ENCODE measurements around the gene HNRNPAB. TPM values are rescaled to one million over a fixed set of nuclear protein-coding genes. Genes with fewer than 3 reads are reported as not detected.
"Not testable (repeated sequence)": the region's sequence is repeated elsewhere in the genome, so short reads cannot be mapped to it uniquely, and the experiment has no call there.

HNRNPAB gene
- total and polyA plus RNA-seq, 5 donors from 2014 or later = 63.1 to 79.5 (median 65.7) TPM

DNA sequence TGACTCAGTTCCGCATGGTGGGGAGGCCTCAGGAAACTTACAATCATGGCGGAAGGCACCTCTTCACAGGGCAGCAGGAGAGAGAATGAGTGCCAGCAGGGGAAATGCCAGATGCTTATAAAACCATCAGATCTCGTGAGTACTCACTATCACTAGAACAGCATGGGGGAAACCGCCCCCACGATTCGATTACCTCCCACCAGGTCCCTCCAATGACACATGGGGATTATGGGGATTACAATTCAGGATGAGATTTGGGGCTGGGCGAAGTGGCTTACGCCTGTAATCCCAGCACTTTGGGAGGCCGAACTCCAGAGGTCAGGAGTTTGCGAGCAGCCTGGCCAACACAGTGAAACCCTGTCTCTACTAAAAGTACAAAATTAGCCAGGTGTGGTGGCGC lies 6.2 kb upstream of the HNRNPAB start:
- not testable (repeated sequence) for H3K27ac Mint-ChIP-seq; H3K4me3 ChIP-seq (ENCODE audit: low read depth, low read length); ATAC-seq (ENCODE audit: low read depth in 2 of 2); H3K36me3 ChIP-seq (ENCODE audit: control insufficient read depth, insufficient read depth, low read length); H3K4me1 ChIP-seq (ENCODE audit: control insufficient read depth, insufficient read depth, low read length, poor library complexity, severe bottlenecking); H3K27me3 ChIP-seq (ENCODE audit: control insufficient read depth, insufficient read depth, low read length); H3K36me3 Mint-ChIP-seq; DNase-seq; H3K9me3 Mint-ChIP-seq; H3K27ac ChIP-seq (ENCODE audit: insufficient read depth, low read length, poor library complexity, severe bottlenecking); H3K4me1 Mint-ChIP-seq; H3K9me3 ChIP-seq (ENCODE audit: control insufficient read depth in 2 of 2, low read length in 2 of 2)
- Mint-ChIP-seq H3K4me3 (peak overlapping the region in 1 of 4 donors; percentile 74), H3K27me3 (peaks cover 15% of the 10 kb centered on the region)

DNA sequence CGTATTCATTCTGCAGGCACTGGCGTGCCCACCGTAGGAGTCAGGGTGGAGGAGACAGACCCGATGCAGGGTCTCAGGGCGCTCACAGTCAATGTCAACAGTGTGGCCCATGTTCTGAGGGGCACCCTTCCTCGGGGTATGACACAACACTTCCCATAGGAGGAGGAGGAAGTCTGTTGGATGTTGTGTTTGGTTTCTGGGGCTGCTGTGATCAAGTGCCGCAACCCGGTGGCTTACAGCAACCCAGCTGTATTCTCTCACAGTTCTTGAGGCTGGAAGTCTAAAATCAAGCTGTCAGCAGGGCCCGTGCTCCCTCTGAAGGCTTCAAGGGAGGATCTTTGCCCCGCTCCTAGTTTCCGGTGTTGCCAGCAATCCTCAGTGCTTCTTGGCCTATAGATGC lies 5.6 kb upstream of the HNRNPAB start:
- Mint-ChIP-seq H3K36me3 (no peaks in the 10 kb centered on the region), H3K4me1 (peaks cover 0 to 4% (median 1%) of the 10 kb centered on the region in 4 donors), H3K27me3 (peaks cover 10% of the 10 kb centered on the region), H3K9me3 (no peaks in the 10 kb centered on the region), H3K27ac (no peak overlapping the region), H3K4me3 (peak overlapping the region in 1 of 4 donors; percentile 41)
- H3K27ac ChIP-seq (ENCODE audit: insufficient read depth, low read length, poor library complexity, severe bottlenecking) = no peak overlapping the region
- no peaks in the 10 kb centered on the region for H3K9me3 ChIP-seq (ENCODE audit: control insufficient read depth in 2 of 2, low read length in 2 of 2)
- no peak overlapping the region for H3K4me3 ChIP-seq (ENCODE audit: low read depth, low read length)
- ATAC-seq (ENCODE audit: low read depth in 2 of 2) = no peak
- H3K27me3 ChIP-seq (ENCODE audit: control insufficient read depth, insufficient read depth, low read length) = peaks cover 3% of the 10 kb centered on the region
- no peak for DNase-seq
- no peaks in the 10 kb centered on the region for H3K36me3 ChIP-seq (ENCODE audit: control insufficient read depth, insufficient read depth, low read length)
- H3K4me1 ChIP-seq (ENCODE audit: control insufficient read depth, insufficient read depth, low read length, poor library complexity, severe bottlenecking) = peaks cover 1% of the 10 kb centered on the region

DNA sequence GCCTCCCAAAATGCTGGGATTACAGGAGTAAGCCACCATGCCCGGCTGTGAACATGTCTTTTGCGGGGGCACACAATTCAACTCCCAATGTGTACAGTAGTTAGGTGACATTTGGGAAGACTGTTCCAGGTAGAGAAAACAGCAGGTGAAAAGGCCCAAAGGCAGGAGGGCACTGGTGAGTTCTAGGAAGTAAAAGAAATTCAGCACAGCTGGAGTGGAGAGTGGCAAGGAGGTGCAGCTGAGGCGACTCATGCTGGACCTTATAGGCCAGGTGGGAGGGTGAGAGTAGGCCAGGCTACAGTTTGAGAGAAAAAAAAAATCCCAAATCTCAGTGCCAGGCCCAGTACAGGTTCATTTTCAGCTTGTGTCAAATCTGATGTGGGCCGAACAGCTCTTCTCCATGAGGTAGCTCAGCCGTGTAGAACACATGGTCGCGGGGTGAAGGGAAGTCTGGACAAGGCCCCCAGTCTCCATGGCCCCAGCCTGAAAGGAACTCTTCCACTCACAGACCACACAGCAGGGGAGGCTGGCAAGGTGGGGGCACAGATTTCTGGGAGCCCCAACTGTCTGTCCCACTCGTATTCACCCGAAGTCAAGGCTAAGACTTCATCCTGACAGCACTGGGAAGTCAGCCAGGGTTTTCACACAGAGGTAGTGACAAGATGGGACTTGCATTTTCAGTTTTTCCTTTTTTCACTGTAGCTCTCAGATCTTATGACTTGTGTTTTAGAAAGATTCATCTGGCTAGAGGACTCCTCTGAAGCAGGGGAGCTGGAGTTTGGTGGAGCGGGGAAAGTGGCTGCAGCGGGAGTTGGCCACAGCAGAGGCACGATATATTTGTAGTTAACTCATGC lies 4.5 kb upstream of the HNRNPAB start:
- DNase-seq = no peak

DNA sequence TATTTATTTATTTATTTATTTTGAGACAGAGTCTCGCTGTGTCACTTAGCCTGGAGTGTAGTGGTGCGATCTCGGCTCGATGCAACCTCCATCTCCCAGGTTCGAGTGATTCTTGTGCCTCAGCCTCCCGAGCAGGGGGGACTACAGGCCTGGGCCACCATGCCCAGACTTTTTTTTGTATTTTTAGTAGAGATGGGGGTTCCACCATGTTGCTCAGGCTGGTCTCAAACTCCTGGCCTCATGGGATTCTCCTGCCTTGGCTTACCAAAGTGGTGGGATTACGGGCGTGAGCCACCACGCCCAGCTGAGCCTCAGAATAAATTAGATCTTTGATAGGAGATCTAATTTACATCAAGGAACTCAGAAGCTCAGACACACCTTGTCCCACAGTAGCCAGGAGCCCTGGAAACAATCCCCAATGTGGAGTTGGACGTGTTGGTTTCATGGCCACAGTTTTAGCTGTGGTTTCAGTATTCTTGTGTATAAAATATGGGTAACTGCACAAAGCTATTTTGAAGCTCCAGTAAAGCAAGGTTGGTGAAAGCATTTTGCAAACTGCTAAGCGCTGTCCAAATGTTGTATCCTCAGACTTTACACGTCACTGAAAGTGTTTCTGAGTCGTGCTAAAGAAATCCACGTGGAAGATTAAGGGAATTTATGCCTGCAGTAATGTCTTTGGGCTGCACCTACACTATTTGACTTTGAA lies 3.0 kb upstream of the HNRNPAB start:
- ATAC-seq (ENCODE audit: low read depth in 2 of 2) = no peak
- H3K27ac ChIP-seq (ENCODE audit: insufficient read depth, low read length, poor library complexity, severe bottlenecking) = no peak overlapping the region
- H3K4me3 ChIP-seq (ENCODE audit: low read depth, low read length) = no peak overlapping the region
- no peak for DNase-seq
- Mint-ChIP-seq H3K4me3 (peak overlapping the region in 1 of 4 donors; percentile 85), H3K4me1 (peaks cover 5 to 15% (median 12%) of the 10 kb centered on the region in 4 donors), H3K27ac (no peak overlapping the region), H3K36me3 (peaks cover 10% of the 10 kb centered on the region), H3K27me3 (no peaks in the 10 kb centered on the region), H3K9me3 (peaks cover 0 to 2% (median 0%) of the 10 kb centered on the region in 7 donors)
- no peaks in the 10 kb centered on the region for H3K9me3 ChIP-seq (ENCODE audit: control insufficient read depth in 2 of 2, low read length in 2 of 2)
- H3K27me3 ChIP-seq (ENCODE audit: control insufficient read depth, insufficient read depth, low read length) = no peaks in the 10 kb centered on the region
- H3K36me3 ChIP-seq (ENCODE audit: control insufficient read depth, insufficient read depth, low read length) = peaks cover under 1% of the 10 kb centered on the region
- H3K4me1 ChIP-seq (ENCODE audit: control insufficient read depth, insufficient read depth, low read length, poor library complexity, severe bottlenecking) = peaks cover 15% of the 10 kb centered on the region

More for the DNA sequence above, 4.5 kb upstream of the HNRNPAB start:
- H3K9me3 ChIP-seq (ENCODE audit: control insufficient read depth in 2 of 2, low read length in 2 of 2) = no peaks in the 10 kb centered on the region
- H3K4me3 Mint-ChIP-seq = peak overlapping the region in 1 of 4 donors; percentile 85
- no peaks in the 10 kb centered on the region for H3K36me3 ChIP-seq (ENCODE audit: control insufficient read depth, insufficient read depth, low read length)
- H3K9me3 Mint-ChIP-seq = peaks cover 0 to 2% (median 0%) of the 10 kb centered on the region in 7 donors
- H3K36me3 Mint-ChIP-seq = peaks cover 3% of the 10 kb centered on the region
- no peak overlapping the region for H3K27ac Mint-ChIP-seq
- peaks cover 4% of the 10 kb centered on the region for H3K4me1 ChIP-seq (ENCODE audit: control insufficient read depth, insufficient read depth, low read length, poor library complexity, severe bottlenecking)
- H3K4me3 ChIP-seq (ENCODE audit: low read depth, low read length) = no peak overlapping the region
- no peak overlapping the region for H3K27ac ChIP-seq (ENCODE audit: insufficient read depth, low read length, poor library complexity, severe bottlenecking)
- H3K4me1 Mint-ChIP-seq = peaks cover 2 to 9% (median 4%) of the 10 kb centered on the region in 4 donors
- H3K27me3 Mint-ChIP-seq = no peaks in the 10 kb centered on the region
- no peak for ATAC-seq (ENCODE audit: low read depth in 2 of 2)
- H3K27me3 ChIP-seq (ENCODE audit: control insufficient read depth, insufficient read depth, low read length) = no peaks in the 10 kb centered on the region

GRCh38 chr5:178201927-178202235 lies 2.5 kb upstream of the HNRNPAB start:
- no peak for ATAC-seq (ENCODE audit: low read depth in 2 of 2)
- H3K9me3 Mint-ChIP-seq = peaks cover 0 to 2% (median 0%) of the 10 kb centered on the region in 7 donors
- H3K27me3 Mint-ChIP-seq = no peaks in the 10 kb centered on the region
- no peak overlapping the region for H3K27ac ChIP-seq (ENCODE audit: insufficient read depth, low read length, poor library complexity, severe bottlenecking)
- peak overlapping the region in 3 of 4 donors; percentile 55 to 85 (median 79) for H3K4me3 Mint-ChIP-seq
- H3K4me3 ChIP-seq (ENCODE audit: low read depth, low read length) = no peak overlapping the region
- H3K27ac Mint-ChIP-seq = no peak overlapping the region
- peaks cover 6% of the 10 kb centered on the region for H3K36me3 ChIP-seq (ENCODE audit: control insufficient read depth, insufficient read depth, low read length)
- no peaks in the 10 kb centered on the region for H3K27me3 ChIP-seq (ENCODE audit: control insufficient read depth, insufficient read depth, low read length)
- peaks cover 12% of the 10 kb centered on the region for H3K36me3 Mint-ChIP-seq
- H3K4me1 ChIP-seq (ENCODE audit: control insufficient read depth, insufficient read depth, low read length, poor library complexity, severe bottlenecking) = peaks cover 20% of the 10 kb centered on the region
- no peak for DNase-seq
- H3K4me1 Mint-ChIP-seq = peaks cover 5 to 20% (median 17%) of the 10 kb centered on the region in 4 donors
- H3K9me3 ChIP-seq (ENCODE audit: control insufficient read depth in 2 of 2, low read length in 2 of 2) = no peaks in the 10 kb centered on the region

DNA sequence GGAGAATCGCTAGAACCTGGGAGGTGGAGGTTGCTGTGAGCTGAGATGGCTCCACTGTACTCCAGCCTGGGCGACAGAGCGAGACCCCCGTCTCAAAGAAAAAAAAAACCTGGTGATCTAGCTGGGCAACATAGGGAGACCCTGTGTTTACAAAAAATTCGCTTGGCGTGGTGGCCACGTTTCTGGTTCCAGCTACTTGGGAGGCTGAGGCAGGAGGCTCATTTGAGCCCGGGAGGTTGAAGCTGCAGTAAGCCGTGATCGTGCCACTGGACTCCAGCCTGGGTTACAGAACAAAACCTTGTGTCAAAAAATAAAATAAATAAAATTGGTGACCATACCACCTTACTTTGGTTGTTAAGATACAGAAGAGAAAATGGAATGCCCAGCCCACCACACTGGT lies 1.8 kb upstream of the HNRNPAB start:
- Histone ChIP-seq H3K27me3 (ENCODE audit: control insufficient read depth, insufficient read depth, low read length) (no peaks in the 10 kb centered on the region), H3K36me3 (ENCODE audit: control insufficient read depth, insufficient read depth, low read length) (peaks cover 12% of the 10 kb centered on the region), H3K4me1 (ENCODE audit: control insufficient read depth, insufficient read depth, low read length, poor library complexity, severe bottlenecking) (peaks cover 26% of the 10 kb centered on the region), H3K4me3 (ENCODE audit: low read depth, low read length) (no peak overlapping the region), H3K9me3 (ENCODE audit: control insufficient read depth in 2 of 2, low read length in 2 of 2) (no peaks in the 10 kb centered on the region), H3K27ac (ENCODE audit: insufficient read depth, low read length, poor library complexity, severe bottlenecking) (no peak overlapping the region)
- ATAC-seq (ENCODE audit: low read depth in 2 of 2) = no peak
- Mint-ChIP-seq H3K27me3 (no peaks in the 10 kb centered on the region), H3K27ac (peak overlapping the region in 1 of 3 donors; percentile 76), H3K4me3 (peak overlapping the region; percentile 67 to 88 (median 78)), H3K36me3 (peaks cover 12% of the 10 kb centered on the region), H3K9me3 (peaks cover 0 to 2% (median 0%) of the 10 kb centered on the region in 7 donors), H3K4me1 (peaks cover 5 to 25% (median 20%) of the 10 kb centered on the region in 4 donors)
- no peak for DNase-seq

DNA sequence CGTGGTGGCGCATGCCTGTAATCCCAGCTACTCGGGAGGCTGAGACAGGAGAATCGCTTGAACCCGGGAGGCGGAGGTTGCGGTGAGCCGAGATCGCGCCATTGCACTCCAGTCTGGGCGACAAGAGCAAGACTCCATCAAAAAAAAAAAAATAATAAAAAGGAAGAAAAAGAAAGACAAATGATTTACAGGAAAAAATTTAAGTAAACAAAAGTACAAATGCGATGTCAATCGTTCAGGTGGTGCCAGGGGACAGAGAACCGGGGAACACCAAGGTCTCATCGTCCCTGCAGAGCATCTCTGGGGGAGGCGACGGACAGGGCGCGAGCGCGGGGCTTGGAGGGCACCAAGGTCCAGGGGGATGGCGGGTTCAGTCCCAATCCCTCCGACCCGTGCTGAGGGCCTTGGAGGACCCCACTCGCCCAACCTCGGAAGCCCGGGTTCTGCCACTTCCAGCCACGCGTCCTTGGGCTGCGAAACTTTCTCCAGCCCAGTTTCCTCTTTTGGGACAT lies 607 bp upstream of the HNRNPAB start:
- Mint-ChIP-seq H3K36me3 (peaks cover 22% of the 10 kb centered on the region), H3K27ac (peak overlapping the region; percentile 76 to 97 (median 76)), H3K27me3 (no peaks in the 10 kb centered on the region), H3K4me1 (peaks cover 5 to 36% (median 28%) of the 10 kb centered on the region in 4 donors), H3K9me3 (peaks cover 0 to 2% (median 0%) of the 10 kb centered on the region in 7 donors), H3K4me3 (peak overlapping the region; percentile 97 to 100 (median 100))
- H3K4me1 ChIP-seq (ENCODE audit: control insufficient read depth, insufficient read depth, low read length, poor library complexity, severe bottlenecking) = peaks cover 34% of the 10 kb centered on the region
- H3K27ac ChIP-seq (ENCODE audit: insufficient read depth, low read length, poor library complexity, severe bottlenecking) = peak overlapping the region; percentile 76
- H3K27me3 ChIP-seq (ENCODE audit: control insufficient read depth, insufficient read depth, low read length) = no peaks in the 10 kb centered on the region
- no peaks in the 10 kb centered on the region for H3K9me3 ChIP-seq (ENCODE audit: control insufficient read depth in 2 of 2, low read length in 2 of 2)
- ATAC-seq (ENCODE audit: low read depth in 2 of 2) = no peak
- DNase-seq = no peak
- H3K4me3 ChIP-seq (ENCODE audit: low read depth, low read length) = peak overlapping the region; percentile 62
- peaks cover 24% of the 10 kb centered on the region for H3K36me3 ChIP-seq (ENCODE audit: control insufficient read depth, insufficient read depth, low read length)

Data from CD4-positive, CD25-positive, alpha-beta regulatory T cell (primary cell).